ENCODE results near the gene CALHM3.

The CALHM3 gene

GRCh38 chr10:103513380-103514060, 34.5 kb upstream of the CALHM3 start:
- TF ChIP-seq EZH2 (IDR thresholded peaks at IDR 0.05): no peak
- TF ChIP-seq FOXP2 (optimal IDR thresholded peaks at IDR 0.05; ENCODE audit: control extremely low read depth, extremely low read length, insufficient read depth): no peak
- no peak for TF ChIP-seq POLR2AphosphoS5 (IDR thresholded peaks at IDR 0.05; ENCODE audit: borderline replicate concordance, low read depth, low read length)
- H3K36me3 ChIP-seq (ENCODE audit: insufficient read depth, low read length): no peaks in the 10 kb centered on the region
- DNase-seq (ENCODE audit: low read depth, low spot score): no peak
- H3K4me3 ChIP-seq: no peak overlapping the region
- H3K9ac ChIP-seq (ENCODE audit: insufficient read length): no peak overlapping the region
- no peak overlapping the region for H3K27ac ChIP-seq
- H3K9me3 ChIP-seq (ENCODE audit: low read depth, low read length): no peaks in the 10 kb centered on the region

DNA sequence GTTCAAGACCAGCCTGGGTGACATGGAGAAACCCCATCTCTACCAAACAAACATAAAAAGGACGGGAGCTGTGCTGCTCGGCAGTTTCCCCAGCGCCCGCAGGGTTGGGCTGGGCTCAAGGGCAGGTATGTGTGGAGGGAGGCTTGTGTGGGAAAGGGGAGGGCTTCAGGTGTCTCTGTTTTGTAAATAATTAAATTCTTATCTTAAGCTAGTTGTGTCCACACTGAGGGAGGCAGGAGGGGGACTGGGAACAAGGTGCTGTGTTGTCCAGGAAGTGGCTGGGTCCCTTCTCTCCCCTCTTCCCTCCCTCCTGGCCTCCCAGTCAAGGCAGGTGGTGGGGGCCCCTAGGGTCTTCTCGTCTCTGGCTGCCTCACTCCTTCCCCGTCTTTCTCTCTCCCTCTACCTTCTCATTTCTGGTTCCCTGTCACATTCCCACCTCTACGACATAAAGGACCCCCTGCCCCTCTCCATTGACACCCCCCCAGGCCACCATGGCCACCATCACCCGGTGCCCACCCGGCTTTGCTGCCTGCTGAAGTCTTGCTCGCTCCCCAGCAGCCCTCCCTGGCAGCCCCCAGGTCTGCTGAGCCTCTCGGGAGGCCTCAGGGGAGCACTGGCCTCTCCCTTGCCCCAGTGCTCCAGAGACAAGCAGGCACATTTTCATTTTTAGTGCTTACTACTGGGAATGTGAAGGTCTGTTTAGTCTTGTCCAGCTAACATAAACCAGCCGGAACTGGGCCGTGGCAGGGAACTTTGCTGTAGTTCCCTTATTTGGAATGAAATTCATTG, 33.7 kb upstream of the CALHM3 start:
- Histone ChIP-seq H3K27ac (no peak overlapping the region), H3K9me3 (ENCODE audit: low read depth, low read length) (no peaks in the 10 kb centered on the region), H3K4me3 (no peak overlapping the region), H3K9ac (ENCODE audit: insufficient read length) (no peak overlapping the region), H3K36me3 (ENCODE audit: insufficient read depth, low read length) (no peaks in the 10 kb centered on the region)
- no peak for DNase-seq (ENCODE audit: low read depth, low spot score)
- TF ChIP-seq EZH2 (IDR thresholded peaks at IDR 0.05): no peak

DNA sequence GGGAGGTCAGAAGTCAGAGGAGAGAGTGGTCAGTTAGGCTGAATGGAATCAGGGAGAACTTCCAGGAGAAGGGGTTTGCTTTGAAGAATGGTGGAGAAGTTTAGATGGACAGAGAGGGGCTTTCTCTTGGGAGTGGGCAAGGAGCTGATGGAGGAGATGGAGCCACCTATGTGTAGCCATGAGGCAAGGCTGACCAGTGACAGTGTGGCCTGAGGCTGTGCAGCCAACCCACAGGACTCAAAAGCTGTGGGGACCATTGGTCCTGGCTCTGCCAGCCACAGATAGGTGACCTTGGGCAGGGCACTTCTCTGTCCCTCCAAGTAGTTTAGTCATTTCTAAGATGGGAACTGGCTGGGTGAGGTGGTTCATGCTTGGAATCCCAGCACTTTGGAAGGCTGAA, 33.1 kb upstream of the CALHM3 start:
- TF ChIP-seq POLR2AphosphoS5 (IDR thresholded peaks at IDR 0.05; ENCODE audit: borderline replicate concordance, low read depth, low read length): no peak
- no peak for TF ChIP-seq EZH2 (IDR thresholded peaks at IDR 0.05)
- TF ChIP-seq FOXP2 (optimal IDR thresholded peaks at IDR 0.05; ENCODE audit: control extremely low read depth, extremely low read length, insufficient read depth): no peak
- H3K4me3 ChIP-seq: no peak overlapping the region
- no peaks in the 10 kb centered on the region for H3K36me3 ChIP-seq (ENCODE audit: insufficient read depth, low read length)
- no peaks in the 10 kb centered on the region for H3K9me3 ChIP-seq (ENCODE audit: low read depth, low read length)
- DNase-seq (ENCODE audit: low read depth, low spot score): no peak
- H3K9ac ChIP-seq (ENCODE audit: insufficient read length): no peak overlapping the region
- no peak overlapping the region for H3K27ac ChIP-seq

GRCh38 chr10:103510791-103511752, 32.0 kb upstream of the CALHM3 start:
- TF ChIP-seq FOXP2 (optimal IDR thresholded peaks at IDR 0.05; ENCODE audit: control extremely low read depth, extremely low read length, insufficient read depth): no peak
- no peak for TF ChIP-seq POLR2AphosphoS5 (IDR thresholded peaks at IDR 0.05; ENCODE audit: borderline replicate concordance, low read depth, low read length)
- no peak for TF ChIP-seq EZH2 (IDR thresholded peaks at IDR 0.05)

DNA sequence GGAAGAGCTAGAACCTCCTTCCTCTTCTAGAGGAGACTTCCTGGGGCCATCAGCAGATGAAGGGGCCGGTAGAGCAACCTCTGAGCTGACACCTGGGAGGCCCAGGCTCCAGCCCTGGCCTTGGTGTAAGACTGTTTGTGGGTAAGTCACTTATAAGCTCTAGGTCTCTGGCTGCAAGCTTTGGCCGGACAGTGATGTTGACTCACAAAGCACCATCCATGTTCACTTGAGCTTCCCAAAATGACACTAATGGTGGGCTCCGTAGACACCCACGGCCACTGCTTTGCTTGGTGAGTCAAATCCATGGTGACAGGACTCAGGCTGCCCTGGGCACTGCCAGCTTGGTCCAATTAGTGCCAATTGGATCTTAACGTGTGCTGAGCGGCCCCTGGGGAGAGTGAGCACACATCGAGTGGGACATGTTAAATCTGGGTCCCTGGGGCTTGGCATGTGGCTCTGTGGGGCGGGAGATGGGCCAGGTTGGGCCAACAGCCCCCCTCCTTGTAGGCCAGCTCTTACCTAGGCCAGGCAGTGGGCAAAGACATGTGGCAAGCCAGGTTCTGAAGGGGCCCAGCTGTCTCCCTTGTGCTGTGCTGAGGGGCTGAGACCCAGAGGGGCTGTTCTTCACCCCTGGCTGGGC, 31.1 kb upstream of the CALHM3 start:
- no peak for TF ChIP-seq POLR2AphosphoS5 (IDR thresholded peaks at IDR 0.05; ENCODE audit: borderline replicate concordance, low read depth, low read length)
- no peak for DNase-seq (ENCODE audit: low read depth, low spot score)
- no peaks in the 10 kb centered on the region for H3K36me3 ChIP-seq (ENCODE audit: insufficient read depth, low read length)
- no peak overlapping the region for H3K27ac ChIP-seq
- H3K4me3 ChIP-seq: no peak overlapping the region
- no peak overlapping the region for H3K9ac ChIP-seq (ENCODE audit: insufficient read length)
- no peaks in the 10 kb centered on the region for H3K9me3 ChIP-seq (ENCODE audit: low read depth, low read length)

More at GRCh38 chr10:103510791-103511752, 32.0 kb upstream of the CALHM3 start:
- Histone ChIP-seq H3K4me3 (no peak overlapping the region), H3K36me3 (ENCODE audit: insufficient read depth, low read length) (no peaks in the 10 kb centered on the region), H3K9ac (ENCODE audit: insufficient read length) (no peak overlapping the region), H3K27ac (no peak overlapping the region), H3K9me3 (ENCODE audit: low read depth, low read length) (no peaks in the 10 kb centered on the region)
- DNase-seq (ENCODE audit: low read depth, low spot score): no peak

DNA sequence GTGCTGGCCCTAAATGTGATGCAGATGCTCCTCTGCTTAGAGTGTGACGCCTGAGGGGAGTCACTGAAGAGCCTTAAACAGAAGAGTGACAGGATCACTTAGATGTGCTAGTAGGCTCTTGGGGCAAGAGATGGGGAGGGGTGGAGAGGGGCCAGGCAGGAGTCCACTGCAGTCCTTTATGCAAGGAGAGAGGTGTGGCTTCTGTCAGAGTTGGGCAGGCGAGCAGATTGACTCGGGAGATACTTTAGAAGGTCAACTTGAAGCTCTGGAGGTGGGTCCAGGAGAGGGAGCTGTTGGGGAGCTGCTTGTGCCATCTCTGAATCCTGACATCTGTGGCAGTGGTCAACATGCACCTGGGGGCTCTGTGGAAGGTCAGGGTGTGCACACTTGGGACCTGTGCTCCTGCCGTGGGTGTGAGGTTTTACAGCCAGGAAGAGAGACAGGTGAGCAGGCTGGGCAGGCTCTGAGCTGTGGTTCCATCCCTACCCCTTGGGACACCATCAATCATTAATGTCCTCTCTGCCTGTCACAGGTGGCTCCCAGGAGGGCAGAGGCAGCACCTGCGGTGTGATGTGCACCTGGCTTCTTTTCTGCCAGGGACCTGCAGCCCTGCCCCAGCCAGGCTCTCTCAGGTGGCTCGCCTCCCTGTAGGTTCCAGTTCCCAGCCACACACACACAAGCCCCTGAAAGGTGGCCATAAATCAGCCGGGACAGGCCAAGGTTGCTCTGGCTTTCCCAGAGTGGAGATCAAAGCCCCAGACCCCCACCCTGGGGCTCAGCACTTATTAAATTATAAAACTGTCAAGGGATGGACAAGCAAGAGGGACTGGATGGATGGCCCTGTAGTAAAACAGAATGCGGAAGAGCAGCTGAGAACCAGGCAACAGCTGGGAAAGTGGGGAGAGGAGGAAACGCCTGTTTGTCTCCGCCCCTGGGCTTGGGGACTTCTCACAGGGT, 28.5 kb upstream of the CALHM3 start:
- TF ChIP-seq POLR2AphosphoS5 (IDR thresholded peaks at IDR 0.05; ENCODE audit: borderline replicate concordance, low read depth, low read length) (no peak), EZH2 (IDR thresholded peaks at IDR 0.05) (no peak), FOXP2 (optimal IDR thresholded peaks at IDR 0.05; ENCODE audit: control extremely low read depth, extremely low read length, insufficient read depth) (no peak)
- Histone ChIP-seq H3K9ac (ENCODE audit: insufficient read length) (no peak overlapping the region), H3K9me3 (ENCODE audit: low read depth, low read length) (no peaks in the 10 kb centered on the region), H3K36me3 (ENCODE audit: insufficient read depth, low read length) (no peaks in the 10 kb centered on the region), H3K27ac (no peak overlapping the region), H3K4me3 (no peak overlapping the region)
- no peak for DNase-seq (ENCODE audit: low read depth, low spot score)

DNA sequence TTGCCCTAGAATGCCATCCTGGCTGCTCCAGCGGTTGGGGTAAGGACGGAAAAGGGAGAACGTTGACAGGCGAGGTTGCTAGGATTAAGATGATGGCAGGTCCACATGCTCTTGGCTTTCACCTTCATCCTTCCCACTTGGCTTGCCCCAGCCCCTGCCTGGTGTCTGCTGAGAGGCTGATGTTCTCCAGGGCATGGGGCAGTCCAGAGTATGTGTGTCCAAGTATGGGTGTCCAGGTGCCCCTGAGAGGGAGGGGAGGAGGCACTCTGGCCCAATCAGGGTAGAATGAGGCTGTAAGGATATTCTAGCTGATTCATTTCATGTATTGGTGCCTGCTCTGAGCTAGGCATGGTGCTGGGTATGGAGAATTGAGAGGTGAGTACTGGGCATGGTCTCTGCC, 27.0 kb upstream of the CALHM3 start:
- Histone ChIP-seq H3K27ac (no peak overlapping the region), H3K9me3 (ENCODE audit: low read depth, low read length) (no peaks in the 10 kb centered on the region), H3K9ac (ENCODE audit: insufficient read length) (no peak overlapping the region), H3K4me3 (no peak overlapping the region), H3K36me3 (ENCODE audit: insufficient read depth, low read length) (no peaks in the 10 kb centered on the region)
- DNase-seq (ENCODE audit: low read depth, low spot score): no peak
- TF ChIP-seq FOXP2 (optimal IDR thresholded peaks at IDR 0.05; ENCODE audit: control extremely low read depth, extremely low read length, insufficient read depth) (no peak), POLR2AphosphoS5 (IDR thresholded peaks at IDR 0.05; ENCODE audit: borderline replicate concordance, low read depth, low read length) (no peak), EZH2 (IDR thresholded peaks at IDR 0.05) (no peak)
